Esophagus squamous epithelium (tissue), 4 donors: ENCODE results near the gene FGF14.

Experiments
- POLR2A ChIP-seq, 4 donors: fragments of 450-650 bp; IDR thresholded peaks; one replicate each; pipeline ENCODE4 v1.6.1; 2017; ENCODE audit warnings: antibody characterized with exemption in 4 of 4, mild to moderate bottlenecking in 4 of 4, moderate library complexity in 3 of 4
- TF ChIP-seq, protein P1 (sequence below), 6 experiments: fragments of 450-650 bp in 4 of 6; fragments of 200-600 bp in 2 of 6; sonication (generic) in 2 of 6; IDR thresholded peaks; one replicate each; pipeline ENCODE4 v1.5.1; 2016 to 2019; ENCODE audit warnings: antibody characterized with exemption in 6 of 6, mild to moderate bottlenecking in 4 of 6, moderate library complexity in 4 of 6

DNA sequence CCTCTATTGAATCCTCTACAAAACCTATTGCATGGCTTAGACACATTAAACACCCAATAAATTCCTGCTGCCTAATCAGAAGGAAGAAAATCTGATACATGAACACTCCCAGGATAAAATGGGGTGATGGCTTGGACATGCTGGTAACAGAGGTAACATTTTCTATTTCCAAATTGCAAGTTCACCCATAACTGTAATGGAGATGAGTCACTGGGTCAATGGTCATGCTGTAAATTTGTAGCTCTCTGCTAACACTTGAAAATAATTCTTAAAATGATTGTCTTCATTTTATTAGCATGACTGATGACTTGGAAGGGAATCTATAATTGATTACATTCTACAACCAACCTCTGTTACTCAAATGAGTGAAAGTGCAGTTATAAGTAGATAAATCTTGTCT, 434.1 kb downstream of the FGF14 start:
- TF ChIP-seq, protein P1, sequence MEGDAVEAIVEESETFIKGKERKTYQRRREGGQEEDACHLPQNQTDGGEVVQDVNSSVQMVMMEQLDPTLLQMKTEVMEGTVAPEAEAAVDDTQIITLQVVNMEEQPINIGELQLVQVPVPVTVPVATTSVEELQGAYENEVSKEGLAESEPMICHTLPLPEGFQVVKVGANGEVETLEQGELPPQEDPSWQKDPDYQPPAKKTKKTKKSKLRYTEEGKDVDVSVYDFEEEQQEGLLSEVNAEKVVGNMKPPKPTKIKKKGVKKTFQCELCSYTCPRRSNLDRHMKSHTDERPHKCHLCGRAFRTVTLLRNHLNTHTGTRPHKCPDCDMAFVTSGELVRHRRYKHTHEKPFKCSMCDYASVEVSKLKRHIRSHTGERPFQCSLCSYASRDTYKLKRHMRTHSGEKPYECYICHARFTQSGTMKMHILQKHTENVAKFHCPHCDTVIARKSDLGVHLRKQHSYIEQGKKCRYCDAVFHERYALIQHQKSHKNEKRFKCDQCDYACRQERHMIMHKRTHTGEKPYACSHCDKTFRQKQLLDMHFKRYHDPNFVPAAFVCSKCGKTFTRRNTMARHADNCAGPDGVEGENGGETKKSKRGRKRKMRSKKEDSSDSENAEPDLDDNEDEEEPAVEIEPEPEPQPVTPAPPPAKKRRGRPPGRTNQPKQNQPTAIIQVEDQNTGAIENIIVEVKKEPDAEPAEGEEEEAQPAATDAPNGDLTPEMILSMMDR (IDR thresholded peaks at IDR 0.05) = no peak
- no peak for TF ChIP-seq POLR2A (IDR thresholded peaks at IDR 0.05)
